Right ventricle myocardium superior (tissue), 1 donor: ENCODE data around the gene NCAPD2. TPM values are rescaled to one million over a fixed set of nuclear protein-coding genes. Genes with fewer than 3 reads are reported as not detected.
A peak's percentile ranks its signal among the peaks of the same experiment; 100 is the strongest.

Experiments used
- ATAC-seq: fragments of 200-7000 bp; cut with Tn5 transposase; one replicate; pipeline ENCODE4 v1.9.1; 2020; ENCODE audit warnings: mild to moderate bottlenecking; ENCODE audit not compliant: poor library complexity
- DNase-seq: peaks from one replicate; pipeline ENCODE4 v3.0.0-alpha.2; 2020
- intact Hi-C: fragments of 100-400 bp; cut with DNase I; formaldehyde crosslinking; loops from one replicate; pipeline ENCODE4 v1.11.2; 2022
- total RNA-seq: library from RNA; stranded (reverse); fragmentation: NEBNext Ultra II Directional; extraction: Animal tissue kit (Norgen Biotek cat#: 25700); gene quantifications from one replicate; pipeline ENCODE4 v1.2.1, GENCODE V29; 2021
- donor health status: DM: no; HTN: yes; CAD: no; lungs with severe emphysema.

The NCAPD2 gene
- total RNA-seq, 1 donor from 2014 or later: 8.9 TPM

DNA sequence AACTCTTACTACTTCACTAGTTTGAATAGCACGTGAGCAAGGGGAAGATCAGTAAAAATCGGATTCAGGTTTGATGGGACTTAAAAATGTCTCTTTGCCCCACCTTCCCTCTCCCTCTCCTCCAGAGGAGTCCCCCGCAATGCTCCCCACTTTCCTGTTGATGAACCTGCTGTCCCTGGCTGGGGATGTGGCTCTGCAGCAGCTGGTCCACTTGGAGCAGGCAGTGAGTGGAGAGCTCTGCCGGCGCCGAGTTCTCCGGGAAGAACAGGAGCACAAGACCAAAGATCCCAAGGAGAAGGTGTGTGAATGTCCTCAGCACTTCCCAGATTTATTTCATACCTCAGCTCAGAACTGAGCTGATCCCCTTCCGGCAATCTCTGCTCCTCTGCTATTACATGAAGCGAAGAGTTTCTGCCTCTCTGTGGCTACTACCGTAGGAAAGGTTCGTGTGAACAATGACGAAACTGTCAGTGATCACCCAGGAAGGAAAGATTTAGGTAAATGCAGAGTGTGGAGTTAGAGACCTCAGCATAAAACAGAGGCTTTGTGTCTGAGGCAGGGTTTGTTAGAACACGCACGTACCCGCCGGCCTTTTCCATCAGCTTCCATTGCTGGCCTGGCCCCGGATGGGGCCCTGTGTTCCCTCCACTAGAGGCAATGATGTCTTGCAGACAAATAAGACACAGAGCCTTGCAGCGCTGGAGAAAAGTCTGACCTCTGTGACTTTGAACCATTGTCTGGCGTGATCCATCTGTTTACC is 33.0 kb downstream of the NCAPD2 start:
- DNase-seq: no peak
- ATAC-seq: no peak
- intact Hi-C loops: no loop called here

DNA sequence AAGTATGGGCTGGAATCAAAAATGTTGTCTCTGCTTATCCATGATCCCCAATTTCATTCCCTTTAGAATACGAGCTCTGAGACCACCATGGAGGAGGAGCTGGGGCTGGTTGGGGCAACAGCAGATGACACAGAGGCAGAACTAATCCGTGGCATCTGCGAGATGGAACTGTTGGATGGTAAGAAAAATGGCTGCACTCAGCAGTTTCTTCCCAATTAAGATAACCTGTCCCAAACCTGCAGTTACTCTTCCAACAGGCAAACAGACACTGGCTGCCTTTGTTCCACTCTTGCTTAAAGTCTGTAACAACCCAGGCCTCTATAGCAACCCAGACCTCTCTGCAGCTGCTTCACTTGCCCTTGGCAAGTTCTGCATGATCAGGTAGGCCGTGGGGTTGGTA is 33.8 kb downstream of the NCAPD2 start:
- DNase-seq (no peak), ATAC-seq (no peak)
- intact Hi-C loops: no loop called here

DNA sequence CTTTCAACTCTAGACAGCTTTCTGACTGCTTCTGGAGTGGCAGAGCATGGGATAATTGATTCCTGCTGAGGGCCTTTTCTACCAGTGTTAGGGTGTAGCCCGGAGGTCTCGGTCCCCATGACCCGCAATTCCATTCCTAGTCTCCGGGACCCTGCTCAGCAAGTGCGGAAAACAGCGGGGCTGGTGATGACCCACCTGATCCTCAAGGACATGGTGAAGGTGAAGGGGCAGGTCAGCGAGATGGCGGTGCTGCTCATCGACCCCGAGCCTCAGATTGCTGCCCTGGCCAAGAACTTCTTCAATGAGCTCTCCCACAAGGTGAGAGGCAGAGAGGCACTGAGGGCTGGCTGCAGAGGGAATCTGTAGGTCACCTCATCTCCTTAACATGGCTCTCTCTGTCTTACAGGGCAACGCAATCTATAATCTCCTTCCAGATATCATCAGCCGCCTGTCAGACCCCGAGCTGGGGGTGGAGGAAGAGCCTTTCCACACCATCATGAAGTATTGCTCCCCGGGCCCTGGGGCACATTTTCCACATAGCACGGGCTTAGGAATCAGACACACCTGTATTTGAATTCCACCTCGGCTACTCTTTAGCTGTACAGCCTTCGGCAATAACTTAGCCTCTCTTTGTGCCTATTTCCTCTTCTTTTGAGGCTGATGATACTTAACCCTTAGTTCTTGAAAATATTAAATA is 34.8 kb downstream of the NCAPD2 start:
- no peak for ATAC-seq
- intact Hi-C loops: no loop called here
- DNase-seq: no peak

DNA sequence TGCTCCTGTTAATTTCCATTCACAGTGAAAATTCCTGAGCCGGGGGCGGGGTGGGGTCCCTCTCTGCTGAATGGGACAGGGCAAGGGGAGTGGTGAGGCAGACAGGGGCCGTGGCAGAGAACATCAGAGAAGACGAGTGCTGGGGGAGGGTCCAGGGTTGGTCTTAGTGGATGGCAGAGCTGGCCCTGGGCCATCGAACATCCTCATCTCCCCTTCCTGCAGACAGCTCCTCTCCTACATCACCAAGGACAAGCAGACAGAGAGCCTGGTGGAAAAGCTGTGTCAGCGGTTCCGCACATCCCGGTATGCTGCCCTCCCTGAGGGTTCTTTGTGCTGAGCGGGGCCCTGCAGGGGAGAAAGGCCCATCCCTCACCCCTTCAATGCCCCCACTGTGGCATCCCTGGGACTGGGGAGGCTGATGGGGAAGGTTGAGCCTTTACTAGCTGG is 35.4 kb downstream of the NCAPD2 start:
- ATAC-seq (no peak), DNase-seq (no peak)
- intact Hi-C loops: no loop called here

DNA sequence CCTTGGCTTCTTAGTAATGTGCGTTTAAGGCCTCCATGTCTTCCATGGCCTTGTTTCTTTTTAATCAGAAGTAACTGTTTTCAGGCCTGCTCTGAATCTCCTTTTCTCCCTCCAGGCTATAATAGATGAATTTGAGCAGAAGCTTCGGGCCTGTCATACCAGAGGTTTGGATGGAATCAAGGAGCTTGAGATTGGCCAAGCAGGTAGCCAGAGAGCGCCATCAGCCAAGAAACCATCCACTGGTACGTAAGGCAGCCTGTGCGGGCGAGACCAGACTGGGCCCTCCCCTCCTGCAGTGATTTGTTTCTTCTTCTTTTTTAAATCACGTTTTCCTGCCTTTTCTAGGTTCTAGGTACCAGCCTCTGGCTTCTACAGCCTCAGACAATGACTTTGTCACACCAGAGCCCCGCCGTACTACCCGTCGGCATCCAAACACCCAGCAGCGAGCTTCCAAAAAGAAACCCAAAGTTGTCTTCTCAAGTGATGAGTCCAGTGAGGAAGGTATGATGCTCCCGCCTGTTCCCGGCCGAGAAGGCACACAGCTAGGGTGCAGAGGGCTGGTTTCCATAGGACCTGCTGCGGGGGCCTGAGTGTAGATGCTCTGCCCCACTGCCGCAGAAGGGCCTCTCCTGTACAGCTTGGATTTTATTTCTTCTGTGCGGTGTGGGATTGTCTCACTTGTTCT is 36.8 kb downstream of the NCAPD2 start:
- no peak for ATAC-seq
- intact Hi-C loops: loop anchor here (10.0 kb wide), 1 partner anchor 206 kb away; no protein-coding TSS in a partner anchor

DNA sequence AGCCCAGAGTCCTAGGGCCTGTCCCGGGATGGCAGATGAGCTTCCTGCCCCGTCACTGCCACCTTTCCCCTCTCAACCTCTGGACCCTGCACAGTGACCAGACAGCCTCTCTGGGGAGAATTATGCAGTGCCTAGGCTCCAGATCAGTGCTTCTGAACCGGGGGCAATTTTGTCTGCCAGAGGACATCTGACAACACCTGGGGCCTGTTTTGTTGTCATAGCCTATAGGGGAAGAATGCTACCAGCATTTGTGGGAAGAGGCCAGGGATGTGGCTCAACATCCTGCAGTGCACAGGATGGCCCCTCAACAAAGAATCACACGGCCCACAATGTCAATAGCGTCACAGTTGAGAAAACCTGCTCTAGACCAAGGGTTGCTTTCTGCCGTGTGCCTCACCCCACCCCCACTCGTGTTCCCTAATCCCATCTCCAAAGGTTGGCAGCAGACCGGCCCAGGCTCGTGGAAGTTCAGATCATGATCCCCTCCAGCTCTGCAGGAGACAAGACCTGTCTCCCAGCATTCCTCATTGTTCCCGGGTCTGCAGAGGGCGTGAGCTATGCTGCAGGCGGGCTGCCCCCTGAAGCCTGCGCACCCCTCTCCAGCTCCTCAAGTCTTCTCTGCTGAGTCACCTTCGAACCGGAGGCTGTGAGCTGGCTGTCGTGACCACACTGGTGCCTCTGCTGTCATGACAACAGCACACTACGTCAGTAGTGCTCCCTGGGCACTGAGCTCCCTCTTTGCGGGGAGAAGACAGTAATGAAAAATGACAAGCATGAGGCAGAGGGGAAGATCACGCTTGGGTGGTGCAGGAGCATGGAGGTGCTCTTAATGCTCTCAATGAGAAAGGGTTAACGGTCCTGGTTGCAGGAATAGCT is 38.4 kb downstream of the NCAPD2 start:
- ATAC-seq: peak; percentile 0
- peak; percentile 62 for DNase-seq
- intact Hi-C loops: loop anchor here (10.0 kb wide), 1 partner anchor 207 kb away; no protein-coding TSS in a partner anchor

More for the DNA sequence above, 36.8 kb downstream of the NCAPD2 start:
- DNase-seq: no peak

DNA sequence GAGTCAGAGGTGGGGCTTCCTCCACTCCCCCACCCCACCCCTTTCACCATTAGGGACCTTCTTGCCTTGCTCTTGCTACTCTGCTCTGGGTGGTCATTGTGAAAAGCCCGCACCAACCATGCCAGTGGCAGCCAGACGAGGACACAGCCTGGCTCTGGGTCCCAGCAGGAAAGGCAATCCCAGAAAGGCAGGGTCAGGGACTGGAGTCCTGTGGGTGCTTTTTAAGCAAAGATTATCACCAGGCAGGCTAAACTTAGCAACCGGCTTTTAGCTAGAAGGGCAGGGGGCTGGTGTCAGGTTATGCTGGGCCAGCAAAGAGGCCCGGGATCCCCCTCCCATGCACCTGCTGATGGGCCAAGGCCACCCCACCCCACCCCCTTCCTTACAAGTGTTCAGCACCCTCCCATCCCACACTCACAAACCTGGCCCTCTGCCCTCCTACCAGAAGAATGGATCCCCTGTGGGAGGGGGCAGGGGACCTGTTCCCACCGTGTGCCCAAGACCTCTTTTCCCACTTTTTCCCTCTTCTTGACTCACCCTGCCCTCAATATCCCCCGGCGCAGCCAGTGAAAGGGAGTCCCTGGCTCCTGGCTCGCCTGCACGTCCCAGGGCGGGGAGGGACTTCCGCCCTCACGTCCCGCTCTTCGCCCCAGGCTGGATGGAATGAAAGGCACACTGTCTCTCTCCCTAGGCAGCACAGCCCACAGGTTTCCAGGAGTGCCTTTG is 39.2 kb downstream of the NCAPD2 start:
- peak; percentile 59 for ATAC-seq
- DNase-seq: peak; percentile 83
- intact Hi-C loops: loop anchor here (10.0 kb wide), 1 partner anchor 208 kb away; no protein-coding TSS in a partner anchor

DNA sequence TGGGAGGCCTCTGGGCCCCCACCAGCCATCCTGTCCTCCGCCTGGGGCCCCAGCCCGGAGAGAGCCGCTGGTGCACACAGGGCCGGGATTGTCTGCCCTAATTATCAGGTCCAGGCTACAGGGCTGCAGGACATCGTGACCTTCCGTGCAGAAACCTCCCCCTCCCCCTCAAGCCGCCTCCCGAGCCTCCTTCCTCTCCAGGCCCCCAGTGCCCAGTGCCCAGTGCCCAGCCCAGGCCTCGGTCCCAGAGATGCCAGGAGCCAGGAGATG is 39.7 kb downstream of the NCAPD2 start:
- no peak for ATAC-seq
- intact Hi-C loops: loop anchor here (10.0 kb wide), 1 partner anchor 209 kb away; no protein-coding TSS in a partner anchor
- DNase-seq: no peak

DNA sequence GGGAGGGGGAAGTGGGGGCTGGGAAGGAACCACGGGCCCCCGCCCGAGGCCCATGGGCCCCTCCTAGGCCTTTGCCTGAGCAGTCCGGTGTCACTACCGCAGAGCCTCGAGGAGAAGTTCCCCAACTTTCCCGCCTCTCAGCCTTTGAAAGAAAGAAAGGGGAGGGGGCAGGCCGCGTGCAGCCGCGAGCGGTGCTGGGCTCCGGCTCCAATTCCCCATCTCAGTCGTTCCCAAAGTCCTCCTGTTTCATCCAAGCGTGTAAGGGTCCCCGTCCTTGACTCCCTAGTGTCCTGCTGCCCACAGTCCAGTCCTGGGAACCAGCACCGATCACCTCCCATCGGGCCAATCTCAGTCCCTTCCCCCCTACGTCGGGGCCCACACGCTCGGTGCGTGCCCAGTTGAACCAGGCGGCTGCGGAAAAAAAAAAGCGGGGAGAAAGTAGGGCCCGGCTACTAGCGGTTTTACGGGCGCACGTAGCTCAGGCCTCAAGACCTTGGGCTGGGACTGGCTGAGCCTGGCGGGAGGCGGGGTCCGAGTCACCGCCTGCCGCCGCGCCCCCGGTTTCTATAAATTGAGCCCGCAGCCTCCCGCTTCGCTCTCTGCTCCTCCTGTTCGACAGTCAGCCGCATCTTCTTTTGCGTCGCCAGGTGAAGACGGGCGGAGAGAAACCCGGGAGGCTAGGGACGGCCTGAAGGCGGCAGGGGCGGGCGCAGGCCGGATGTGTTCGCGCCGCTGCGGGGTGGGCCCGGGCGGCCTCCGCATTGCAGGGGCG is 40.2 kb downstream of the NCAPD2 start, which contains the start of gene GAPDH:
Gene GAPDH, plus strand, starts transcription at position 595 of the 772 bp plus-strand sequence. CDS start 316 bp downstream, outside the sequence.
- DNase-seq: peak; percentile 96
- intact Hi-C loops: loop anchor here (10.0 kb wide), 1 partner anchor 209 kb away; no protein-coding TSS in a partner anchor

DNA sequence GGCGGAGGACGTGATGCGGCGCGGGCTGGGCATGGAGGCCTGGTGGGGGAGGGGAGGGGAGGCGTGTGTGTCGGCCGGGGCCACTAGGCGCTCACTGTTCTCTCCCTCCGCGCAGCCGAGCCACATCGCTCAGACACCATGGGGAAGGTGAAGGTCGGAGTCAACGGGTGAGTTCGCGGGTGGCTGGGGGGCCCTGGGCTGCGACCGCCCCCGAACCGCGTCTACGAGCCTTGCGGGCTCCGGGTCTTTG is 40.7 kb downstream of the NCAPD2 start:
- intact Hi-C loops: loop anchor here (10.0 kb wide), 1 partner anchor 210 kb away; no protein-coding TSS in a partner anchor
- peak; percentile 37 for ATAC-seq
- DNase-seq: no peak

More for the DNA sequence above, 40.2 kb downstream of the NCAPD2 start, which contains the start of gene GAPDH:
- ATAC-seq: peak; percentile 82

DNA sequence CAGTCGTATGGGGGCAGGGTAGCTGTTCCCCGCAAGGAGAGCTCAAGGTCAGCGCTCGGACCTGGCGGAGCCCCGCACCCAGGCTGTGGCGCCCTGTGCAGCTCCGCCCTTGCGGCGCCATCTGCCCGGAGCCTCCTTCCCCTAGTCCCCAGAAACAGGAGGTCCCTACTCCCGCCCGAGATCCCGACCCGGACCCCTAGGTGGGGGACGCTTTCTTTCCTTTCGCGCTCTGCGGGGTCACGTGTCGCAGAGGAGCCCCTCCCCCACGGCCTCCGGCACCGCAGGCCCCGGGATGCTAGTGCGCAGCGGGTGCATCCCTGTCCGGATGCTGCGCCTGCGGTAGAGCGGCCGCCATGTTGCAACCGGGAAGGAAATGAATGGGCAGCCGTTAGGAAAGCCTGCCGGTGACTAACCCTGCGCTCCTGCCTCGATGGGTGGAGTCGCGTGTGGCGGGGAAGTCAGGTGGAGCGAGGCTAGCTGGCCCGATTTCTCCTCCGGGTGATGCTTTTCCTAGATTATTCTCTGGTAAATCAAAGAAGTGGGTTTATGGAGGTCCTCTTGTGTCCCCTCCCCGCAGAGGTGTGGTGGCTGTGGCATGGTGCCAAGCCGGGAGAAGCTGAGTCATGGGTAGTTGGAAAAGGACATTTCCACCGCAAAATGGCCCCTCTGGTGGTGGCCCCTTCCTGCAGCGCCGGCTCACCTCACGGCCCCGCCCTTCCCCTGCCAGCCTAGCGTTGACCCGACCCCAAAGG is 41.2 kb downstream of the NCAPD2 start:
- DNase-seq: peak; percentile 88
- intact Hi-C loops: loop anchor here (10.0 kb wide), 1 partner anchor 210 kb away; no protein-coding TSS in a partner anchor

DNA sequence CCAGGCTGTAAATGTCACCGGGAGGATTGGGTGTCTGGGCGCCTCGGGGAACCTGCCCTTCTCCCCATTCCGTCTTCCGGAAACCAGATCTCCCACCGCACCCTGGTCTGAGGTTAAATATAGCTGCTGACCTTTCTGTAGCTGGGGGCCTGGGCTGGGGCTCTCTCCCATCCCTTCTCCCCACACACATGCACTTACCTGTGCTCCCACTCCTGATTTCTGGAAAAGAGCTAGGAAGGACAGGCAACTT is 41.7 kb downstream of the NCAPD2 start:
- ATAC-seq: no peak
- intact Hi-C loops: loop anchor here (10.0 kb wide), 1 partner anchor 211 kb away; no protein-coding TSS in a partner anchor
- DNase-seq: no peak

More for the DNA sequence above, 41.2 kb downstream of the NCAPD2 start:
- ATAC-seq: peak; percentile 16

DNA sequence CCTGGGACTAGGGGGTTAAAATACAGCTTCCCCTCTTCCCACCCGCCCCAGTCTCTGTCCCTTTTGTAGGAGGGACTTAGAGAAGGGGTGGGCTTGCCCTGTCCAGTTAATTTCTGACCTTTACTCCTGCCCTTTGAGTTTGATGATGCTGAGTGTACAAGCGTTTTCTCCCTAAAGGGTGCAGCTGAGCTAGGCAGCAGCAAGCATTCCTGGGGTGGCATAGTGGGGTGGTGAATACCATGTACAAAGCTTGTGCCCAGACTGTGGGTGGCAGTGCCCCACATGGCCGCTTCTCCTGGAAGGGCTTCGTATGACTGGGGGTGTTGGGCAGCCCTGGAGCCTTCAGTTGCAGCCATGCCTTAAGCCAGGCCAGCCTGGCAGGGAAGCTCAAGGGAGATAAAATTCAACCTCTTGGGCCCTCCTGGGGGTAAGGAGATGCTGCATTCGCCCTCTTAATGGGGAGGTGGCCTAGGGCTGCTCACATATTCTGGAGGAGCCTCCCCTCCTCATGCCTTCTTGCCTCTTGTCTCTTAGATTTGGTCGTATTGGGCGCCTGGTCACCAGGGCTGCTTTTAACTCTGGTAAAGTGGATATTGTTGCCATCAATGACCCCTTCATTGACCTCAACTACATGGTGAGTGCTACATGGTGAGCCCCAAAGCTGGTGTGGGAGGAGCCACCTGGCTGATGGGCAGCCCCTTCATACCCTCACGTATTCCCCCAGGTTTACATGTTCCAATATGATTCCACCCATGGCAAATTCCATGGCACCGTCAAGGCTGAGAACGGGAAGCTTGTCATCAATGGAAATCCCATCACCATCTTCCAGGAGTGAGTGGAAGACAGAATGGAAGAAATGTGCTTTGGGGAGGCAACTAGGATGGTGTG is 42.3 kb downstream of the NCAPD2 start:
- intact Hi-C loops: loop anchor here (10.0 kb wide), 1 partner anchor 211 kb away; no protein-coding TSS in a partner anchor
- no peak for ATAC-seq
- DNase-seq: no peak

DNA sequence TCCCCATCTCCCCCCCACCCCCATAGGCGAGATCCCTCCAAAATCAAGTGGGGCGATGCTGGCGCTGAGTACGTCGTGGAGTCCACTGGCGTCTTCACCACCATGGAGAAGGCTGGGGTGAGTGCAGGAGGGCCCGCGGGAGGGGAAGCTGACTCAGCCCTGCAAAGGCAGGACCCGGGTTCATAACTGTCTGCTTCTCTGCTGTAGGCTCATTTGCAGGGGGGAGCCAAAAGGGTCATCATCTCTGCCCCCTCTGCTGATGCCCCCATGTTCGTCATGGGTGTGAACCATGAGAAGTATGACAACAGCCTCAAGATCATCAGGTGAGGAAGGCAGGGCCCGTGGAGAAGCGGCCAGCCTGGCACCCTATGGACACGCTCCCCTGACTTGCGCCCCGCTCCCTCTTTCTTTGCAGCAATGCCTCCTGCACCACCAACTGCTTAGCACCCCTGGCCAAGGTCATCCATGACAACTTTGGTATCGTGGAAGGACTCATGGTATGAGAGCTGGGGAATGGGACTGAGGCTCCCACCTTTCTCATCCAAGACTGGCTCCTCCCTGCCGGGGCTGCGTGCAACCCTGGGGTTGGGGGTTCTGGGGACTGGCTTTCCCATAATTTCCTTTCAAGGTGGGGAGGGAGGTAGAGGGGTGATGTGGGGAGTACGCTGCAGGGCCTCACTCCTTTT is 43.1 kb downstream of the NCAPD2 start:
- ATAC-seq (no peak), DNase-seq (no peak)
- intact Hi-C loops: loop anchor here (10.0 kb wide), 1 partner anchor 212 kb away; no protein-coding TSS in a partner anchor
